BJ (cell line): ENCODE data around the gene PHF2. TPM values are rescaled to one million over a fixed set of nuclear protein-coding genes. Genes with fewer than 3 reads are reported as not detected.
A peak's percentile ranks its signal among the peaks of the same experiment; 100 is the strongest.

Experiments
- CTCF ChIA-PET: fragments of 350-600 bp; formaldehyde crosslinking; extraction: SDS; loops from one replicate; lab custom pipeline; 2021; ENCODE audit warnings: antibody characterized with exemption, inconsistent platforms; lab: Yijun Ruan, JAX
- POLR2A ChIA-PET: fragments of 300-600 bp; sonication (Branson Sonifier 250); formaldehyde crosslinking; extraction: SDS; loops from one replicate; lab custom pipeline; 2021; ENCODE audit warnings: antibody characterized with exemption; lab: Charles Lee
- DNase-seq: peaks from one replicate; pipeline ENCODE4 v3.0.0-alpha.2; 2011; ENCODE audit warnings: low read depth
- H3K27me3 ChIP-seq: 2 replicates; pipeline ENCODE4 v1.6.0; 2011; ENCODE audit warnings: low read length; ENCODE audit not compliant: control insufficient read depth, insufficient read depth
- H3K36me3 ChIP-seq: 2 replicates; pipeline ENCODE4 v1.5.1; 2011; ENCODE audit warnings: low read length; ENCODE audit not compliant: control insufficient read depth, insufficient read depth
- H3K4me3 ChIP-seq: 2 replicates; pipeline ENCODE4 v1.5.1; 2011; ENCODE audit warnings: low read depth, mild to moderate bottlenecking, control low read depth, low read length
- polyA plus RNA-seq: library from polyadenylated mRNA; depleted of rRNA; stranded (reverse); fragments of >200 nt; gene quantifications from 2 replicates; pipeline ENCODE4 v1.2.3, GENCODE V29; 2011
- TF ChIP-seq, protein P1 (sequence below): IDR thresholded peaks from 2 replicates; pipeline ENCODE4 v1.5.1; 2011; ENCODE audit warnings: low read depth, mild to moderate bottlenecking, control low read depth, inconsistent platforms, low read length, moderate library complexity; ENCODE audit not compliant: insufficient read depth

Gene PHF2
- polyA plus RNA-seq, 1 experiment = 9.4 TPM

DNA sequence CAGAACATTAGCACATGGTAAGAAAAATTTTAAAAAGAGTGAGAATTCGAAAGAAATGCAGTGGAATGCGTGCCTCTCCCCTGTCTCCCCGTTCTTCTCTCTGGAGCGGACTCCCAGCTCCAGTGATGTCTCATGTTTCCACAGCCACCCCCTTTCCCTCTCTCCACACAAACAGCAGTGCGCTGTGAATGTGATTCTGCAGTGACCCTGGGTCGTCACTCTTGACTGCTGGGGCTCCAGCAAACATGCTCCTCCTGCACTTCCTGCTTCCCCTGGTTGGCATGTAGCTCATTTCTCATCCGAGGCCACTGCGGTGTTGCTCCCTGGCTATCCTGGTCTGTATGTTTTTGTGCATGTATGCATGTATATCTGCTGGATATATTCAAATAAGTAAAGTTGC, 13.3 kb downstream of the PHF2 start:
- Histone ChIP-seq H3K27me3 (no peaks in the 10 kb centered on the region), H3K4me3 (no peak overlapping the region), H3K36me3 (no peaks in the 10 kb centered on the region)
- ChIA-PET CTCF (no interaction called here), POLR2A (no interaction called here)
- DNase-seq = no peak
- TF ChIP-seq, protein P1, sequence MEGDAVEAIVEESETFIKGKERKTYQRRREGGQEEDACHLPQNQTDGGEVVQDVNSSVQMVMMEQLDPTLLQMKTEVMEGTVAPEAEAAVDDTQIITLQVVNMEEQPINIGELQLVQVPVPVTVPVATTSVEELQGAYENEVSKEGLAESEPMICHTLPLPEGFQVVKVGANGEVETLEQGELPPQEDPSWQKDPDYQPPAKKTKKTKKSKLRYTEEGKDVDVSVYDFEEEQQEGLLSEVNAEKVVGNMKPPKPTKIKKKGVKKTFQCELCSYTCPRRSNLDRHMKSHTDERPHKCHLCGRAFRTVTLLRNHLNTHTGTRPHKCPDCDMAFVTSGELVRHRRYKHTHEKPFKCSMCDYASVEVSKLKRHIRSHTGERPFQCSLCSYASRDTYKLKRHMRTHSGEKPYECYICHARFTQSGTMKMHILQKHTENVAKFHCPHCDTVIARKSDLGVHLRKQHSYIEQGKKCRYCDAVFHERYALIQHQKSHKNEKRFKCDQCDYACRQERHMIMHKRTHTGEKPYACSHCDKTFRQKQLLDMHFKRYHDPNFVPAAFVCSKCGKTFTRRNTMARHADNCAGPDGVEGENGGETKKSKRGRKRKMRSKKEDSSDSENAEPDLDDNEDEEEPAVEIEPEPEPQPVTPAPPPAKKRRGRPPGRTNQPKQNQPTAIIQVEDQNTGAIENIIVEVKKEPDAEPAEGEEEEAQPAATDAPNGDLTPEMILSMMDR = no peak

GRCh38 chr9:93590609-93591234, 14.3 kb downstream of the PHF2 start:
- TF ChIP-seq, protein P1 = no peak
- Histone ChIP-seq H3K36me3 (no peaks in the 10 kb centered on the region), H3K4me3 (no peak overlapping the region), H3K27me3 (no peaks in the 10 kb centered on the region)
- CTCF ChIA-PET = no interaction called here
- POLR2A ChIA-PET = no interaction called here
- DNase-seq = no peak

- Histone ChIP-seq H3K36me3 (no peaks in the 10 kb centered on the region), H3K27me3 (no peaks in the 10 kb centered on the region), H3K4me3 (no peak overlapping the region)
- ChIA-PET POLR2A (interaction anchor here (0.5 kb wide), 1 partner anchor 569 kb away, joined by 3 read pairs; no protein-coding TSS in a partner anchor), CTCF (interaction anchor here (0.7 to 1.2 kb wide), 2 partner anchors 9 to 10 kb away, joined by 3 read pairs; no protein-coding TSS in a partner anchor)
- no peak for DNase-seq
- TF ChIP-seq, protein P1 = no peak
Observed at GRCh38 chr9:93591301-93592007, 15.1 kb downstream of the PHF2 start.

DNA sequence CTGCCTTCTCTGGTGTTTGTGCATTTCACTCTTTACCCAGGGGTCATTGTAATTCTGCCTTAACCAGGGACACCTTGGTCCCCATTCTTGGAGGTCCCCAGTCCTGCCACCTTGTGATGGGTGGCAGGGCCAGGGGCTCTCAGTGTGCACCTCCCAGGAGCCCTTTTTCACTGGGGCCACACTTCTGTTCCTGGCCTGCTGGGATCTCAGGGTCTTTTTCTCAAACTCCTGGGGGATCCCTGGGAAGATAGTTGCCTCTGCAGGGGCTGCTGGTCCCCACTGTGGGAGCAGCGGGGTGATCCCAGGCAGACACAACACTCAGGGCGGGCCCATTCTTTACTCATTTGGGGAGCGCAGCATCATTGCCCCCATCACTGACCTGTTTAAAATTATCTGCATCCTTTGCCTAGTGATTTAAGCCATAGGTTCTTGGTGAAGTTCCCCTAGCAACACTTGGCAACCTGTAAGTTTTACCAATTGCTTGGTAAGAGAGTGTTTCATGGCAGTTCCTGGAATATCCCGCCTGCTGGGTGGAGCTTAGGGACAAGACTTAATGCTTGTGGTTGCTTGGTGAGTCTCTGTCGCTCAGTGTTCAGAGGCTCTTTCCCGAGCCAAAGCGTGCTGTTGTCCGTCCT, 15.7 kb downstream of the PHF2 start:
- H3K36me3 ChIP-seq = no peaks in the 10 kb centered on the region
- CTCF ChIA-PET = interaction anchor here (0.7 to 1.2 kb wide), 2 partner anchors 9 to 11 kb away, joined by 3 read pairs; no protein-coding TSS in a partner anchor
- no peak for DNase-seq
- TF ChIP-seq, protein P1 = no peak
- no peak overlapping the region for H3K4me3 ChIP-seq
- no peaks in the 10 kb centered on the region for H3K27me3 ChIP-seq
- POLR2A ChIA-PET = interaction anchor here (0.5 kb wide), 1 partner anchor 569 kb away, joined by 3 read pairs; no protein-coding TSS in a partner anchor

DNA sequence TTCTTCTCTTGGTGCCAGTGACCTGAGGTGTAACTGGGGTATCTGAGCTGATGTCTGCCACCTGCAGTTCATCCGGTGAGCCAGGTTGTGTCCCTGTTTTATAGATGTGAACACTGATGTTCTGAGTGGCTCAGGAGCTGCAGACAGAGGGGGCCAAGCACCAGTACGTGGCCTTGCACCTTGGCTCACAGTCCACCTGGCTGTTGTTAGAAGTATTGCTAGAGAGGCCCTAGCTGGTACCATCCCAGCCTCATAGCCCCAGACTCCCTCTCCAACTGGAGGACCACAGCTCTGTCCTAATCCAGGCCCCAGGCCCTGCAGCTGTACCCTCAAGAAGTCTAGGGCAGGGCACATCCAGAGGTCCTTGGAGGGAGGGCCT, 16.2 kb downstream of the PHF2 start:
- ChIA-PET POLR2A (no interaction called here), CTCF (interaction anchor here (1.2 kb wide), 1 partner anchor 11 kb away, joined by 3 read pairs; no protein-coding TSS in a partner anchor)
- H3K36me3 ChIP-seq = no peaks in the 10 kb centered on the region
- DNase-seq = no peak
- TF ChIP-seq, protein P1 = peak; percentile 25; the same call in 1 of the 2 replicates
- H3K27me3 ChIP-seq = no peaks in the 10 kb centered on the region
- H3K4me3 ChIP-seq = no peak overlapping the region
